NCI-H446 (cell line): Measurements from ENCODE around the gene GALNT10.
A peak's percentile ranks its signal among the peaks of the same experiment; 100 is the strongest.

ENCODE experiments used
- DNase-seq, 2 experiments: peaks; one replicate each; lab custom pipeline; 2025; lab: John Stamatoyannopoulos, UW

GALNT10 gene

GRCh38 chr5:154384480-154385235, 194.1 kb downstream of the GALNT10 start:
- no peak for DNase-seq

DNA sequence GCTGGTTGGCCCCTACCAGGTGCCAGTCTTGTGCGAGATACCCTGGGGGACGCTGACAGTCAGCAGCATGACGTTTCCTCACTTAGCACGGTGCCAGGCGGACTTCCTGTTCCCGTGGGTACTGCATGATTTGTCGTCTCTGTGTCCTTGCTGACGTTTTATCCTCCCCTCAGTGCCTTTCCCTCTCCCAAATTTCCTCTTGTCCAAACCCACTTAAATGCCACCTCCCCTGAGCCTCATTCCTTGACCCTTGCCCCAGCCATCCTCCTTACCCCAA, 194.6 kb downstream of the GALNT10 start:
- DNase-seq: no peak

DNA sequence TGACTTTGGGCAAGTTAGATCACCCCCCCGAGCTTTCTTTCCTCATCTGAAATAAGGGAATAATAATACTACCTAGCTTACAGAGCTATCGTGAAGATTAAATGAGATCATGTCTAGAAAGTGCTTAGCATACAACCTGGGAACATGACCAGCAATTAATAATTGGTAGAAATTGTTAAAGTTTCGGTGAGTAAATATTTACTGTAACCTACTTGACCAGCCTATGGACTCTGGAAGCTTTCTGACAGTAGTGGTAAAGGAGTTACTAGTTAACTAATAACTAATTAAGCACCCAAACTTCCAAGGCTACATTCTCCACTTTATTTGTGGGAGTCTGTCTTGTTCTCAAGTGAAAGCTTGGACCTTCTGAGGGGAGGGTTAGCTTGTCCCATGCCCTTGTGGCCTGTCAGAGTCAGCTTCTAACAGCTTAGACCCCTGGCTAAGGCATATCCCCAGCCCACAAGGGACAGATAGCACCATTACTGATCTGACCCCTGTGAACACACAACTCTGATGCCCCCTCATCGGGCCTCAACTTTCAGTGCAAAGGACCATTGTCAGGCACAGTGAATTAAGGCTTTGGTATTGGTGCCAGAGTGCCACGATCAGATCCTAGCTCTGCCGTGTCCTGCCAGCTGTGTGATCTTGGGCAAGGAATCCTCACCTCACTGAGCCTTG, 196.6 kb downstream of the GALNT10 start:
- DNase-seq: no peak

GRCh38 chr5:154388842-154389241, 198.3 kb downstream of the GALNT10 start:
- no peak for DNase-seq

DNA sequence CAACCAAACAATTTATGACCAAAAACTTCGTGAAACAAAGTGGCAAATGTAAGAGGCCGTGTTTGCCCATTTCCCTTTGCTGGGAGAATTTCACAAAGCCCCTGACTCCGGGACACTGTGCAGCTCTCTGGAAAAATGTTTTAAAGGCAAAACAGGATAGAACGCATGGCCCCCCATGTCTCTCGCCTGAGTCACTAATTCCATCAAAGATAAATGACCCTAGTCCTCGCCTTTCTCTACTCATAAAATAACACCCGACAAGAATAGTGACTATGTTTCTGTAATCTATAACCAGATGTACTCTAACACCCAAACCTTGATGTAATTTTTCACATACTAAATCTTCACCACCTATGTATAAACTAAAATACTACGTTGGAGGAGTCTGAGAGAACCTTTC, 199.6 kb downstream of the GALNT10 start:
- DNase-seq: no peak

- no peak for DNase-seq
Measured at GRCh38 chr5:154390746-154391359, 200.3 kb downstream of the GALNT10 start.

DNA sequence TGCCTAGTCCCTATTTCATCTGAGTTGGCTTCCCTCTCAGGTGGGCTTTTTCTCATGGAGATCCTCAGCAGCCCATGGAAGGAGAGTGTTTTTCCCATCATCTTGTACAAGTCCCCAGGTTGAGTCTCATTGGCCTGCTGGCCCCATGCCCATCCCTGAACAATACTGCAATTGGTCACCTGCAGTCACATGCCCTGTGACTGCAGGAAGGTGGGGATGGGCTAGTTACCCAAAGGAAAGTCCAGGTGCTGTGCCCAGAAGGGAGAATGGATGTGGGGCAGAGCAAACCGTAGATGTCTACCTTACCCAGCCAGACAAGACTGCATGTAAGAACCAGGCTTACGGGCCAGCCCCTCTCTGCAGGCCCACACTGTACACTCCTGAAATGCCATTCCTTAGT, 201.3 kb downstream of the GALNT10 start:
- no peak for DNase-seq

DNA sequence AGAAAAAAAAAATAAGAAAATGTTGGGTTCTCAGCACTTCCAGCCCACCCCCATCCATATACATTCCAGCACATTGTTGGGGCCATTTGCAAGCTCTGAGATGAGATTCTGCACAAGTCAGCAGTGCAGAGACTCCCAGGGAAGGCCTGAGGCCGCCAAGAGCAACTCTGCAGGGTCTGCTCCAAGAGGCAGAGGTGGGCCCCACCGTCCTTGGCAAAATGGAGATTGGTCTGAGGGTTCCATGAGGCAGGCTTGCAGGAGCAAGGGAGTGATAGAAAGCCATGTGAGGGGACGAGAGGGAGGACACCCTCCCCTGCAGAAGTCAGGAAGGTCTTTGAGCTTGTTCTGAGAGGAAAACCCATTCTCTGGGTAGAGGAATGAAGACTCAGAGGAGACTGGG, 203.3 kb downstream of the GALNT10 start:
- DNase-seq: no peak

GRCh38 chr5:154394307-154394706, 203.8 kb downstream of the GALNT10 start:
- DNase-seq: peak in 1 of 2 experiments; percentile 26

GRCh38 chr5:154395407-154396106, 205.0 kb downstream of the GALNT10 start:
- DNase-seq: no peak

DNA sequence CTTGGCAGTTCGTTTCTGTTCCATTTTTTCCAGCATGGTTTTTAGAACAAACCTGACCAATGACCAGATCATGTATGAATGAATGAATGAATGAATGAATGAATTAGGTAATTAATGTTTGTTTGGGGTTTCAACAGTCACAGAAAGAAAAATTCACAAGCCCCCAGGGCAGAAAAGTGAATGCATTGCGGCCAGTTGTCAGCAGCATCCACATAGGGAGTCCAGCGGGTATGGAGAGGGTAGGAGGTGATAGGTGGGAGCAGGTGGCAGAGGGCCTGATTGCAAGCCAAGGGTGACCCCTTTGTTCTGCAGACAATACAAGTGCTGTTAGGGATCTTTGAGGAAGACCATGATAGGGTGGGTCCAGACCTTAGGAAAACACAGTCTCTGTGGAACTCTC, 205.6 kb downstream of the GALNT10 start:
- no peak for DNase-seq

- no peak for DNase-seq
Measured at GRCh38 chr5:154397652-154398406, 207.3 kb downstream of the GALNT10 start.

- DNase-seq: no peak
Measured at GRCh38 chr5:154400678-154401077, 210.1 kb downstream of the GALNT10 start.

- no peak for DNase-seq
Measured at GRCh38 chr5:154401355-154401754, 210.8 kb downstream of the GALNT10 start.

DNA sequence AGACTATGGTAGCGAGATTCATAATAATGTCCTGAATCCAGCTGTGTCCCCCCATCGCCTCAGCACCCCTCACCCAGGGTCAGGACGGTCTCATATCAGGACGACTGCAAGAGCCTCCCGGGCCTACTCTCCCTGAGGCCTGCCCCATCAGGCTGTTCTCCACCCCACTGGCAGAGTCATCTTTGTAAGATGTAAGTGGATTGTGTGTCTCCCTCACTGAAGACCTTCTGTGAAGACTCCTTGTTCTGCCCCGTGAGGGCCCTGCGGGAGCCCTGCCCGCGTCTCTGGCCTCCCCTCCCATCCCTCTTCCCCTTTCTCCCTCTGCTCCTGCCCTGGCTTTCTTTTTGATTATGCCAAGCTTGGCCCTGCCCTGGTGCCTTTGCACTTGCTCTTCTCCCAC, 211.4 kb downstream of the GALNT10 start:
- no peak for DNase-seq

DNA sequence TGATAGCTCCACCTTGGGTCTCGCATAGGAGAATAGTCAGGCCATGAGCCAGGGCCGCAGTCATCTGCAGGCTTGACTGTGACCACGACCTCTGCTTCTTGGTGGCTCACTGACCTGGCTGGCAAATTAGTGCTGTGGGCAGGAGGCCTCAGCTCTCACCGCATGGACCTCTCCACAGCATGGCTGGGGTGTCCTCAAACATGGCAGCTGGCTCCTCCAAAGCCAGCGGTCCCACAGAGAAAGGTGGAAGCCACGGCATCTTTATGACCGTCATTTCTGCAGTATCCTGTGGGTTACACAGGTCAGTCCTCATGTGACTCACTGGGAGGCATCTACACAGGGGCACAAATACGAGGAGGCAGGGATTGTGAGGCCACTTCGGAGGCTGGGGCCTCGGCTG, 212.1 kb downstream of the GALNT10 start:
- DNase-seq: no peak

DNA sequence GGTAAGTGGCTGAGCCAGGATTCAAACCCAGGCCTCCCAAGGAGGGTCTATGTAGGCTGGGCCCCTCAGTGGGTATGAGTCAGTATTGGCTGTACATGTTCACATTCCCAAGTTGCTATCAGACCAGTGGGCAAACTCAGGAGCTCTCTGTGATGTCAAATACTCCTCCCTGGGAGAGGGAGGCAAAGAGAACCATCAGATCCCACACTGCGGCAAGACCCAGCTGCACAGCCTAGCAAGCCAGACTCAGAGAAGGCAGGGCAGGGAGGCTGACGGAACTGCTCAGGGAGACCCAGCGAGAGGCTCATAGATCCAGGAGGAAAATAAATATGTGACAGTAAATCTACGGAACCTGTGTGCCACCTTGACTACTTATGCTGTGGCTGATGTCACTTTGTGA, 212.7 kb downstream of the GALNT10 start:
- DNase-seq: no peak

DNA sequence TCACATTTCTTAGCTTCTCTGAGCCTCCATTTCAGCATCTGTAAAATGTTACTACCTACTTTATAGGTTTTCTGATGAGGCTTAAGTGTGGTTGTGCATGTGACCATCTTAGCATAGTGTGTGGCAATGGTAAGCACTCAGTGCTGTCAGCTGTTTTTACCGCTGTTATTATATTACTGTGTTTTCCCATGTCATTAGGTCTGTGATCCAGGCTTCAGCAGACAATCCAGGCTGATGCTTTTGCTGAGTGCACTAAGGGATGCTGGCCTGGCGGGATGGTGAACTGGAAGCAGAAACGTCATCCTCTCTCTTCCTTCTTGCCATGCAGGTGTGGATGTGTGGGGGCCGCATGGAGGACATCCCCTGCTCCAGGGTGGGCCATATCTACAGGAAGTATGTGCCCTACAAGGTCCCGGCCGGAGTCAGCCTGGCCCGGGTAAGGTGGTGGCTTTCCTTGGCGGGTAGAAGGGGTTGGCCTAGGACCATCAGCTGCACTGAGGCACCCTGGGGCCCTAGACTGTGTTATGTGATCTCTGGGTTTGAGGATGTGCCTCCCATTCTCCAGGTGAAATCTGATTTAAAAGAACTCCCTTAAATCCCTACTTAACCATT, 213.3 kb downstream of the GALNT10 start:
- DNase-seq: no peak

DNA sequence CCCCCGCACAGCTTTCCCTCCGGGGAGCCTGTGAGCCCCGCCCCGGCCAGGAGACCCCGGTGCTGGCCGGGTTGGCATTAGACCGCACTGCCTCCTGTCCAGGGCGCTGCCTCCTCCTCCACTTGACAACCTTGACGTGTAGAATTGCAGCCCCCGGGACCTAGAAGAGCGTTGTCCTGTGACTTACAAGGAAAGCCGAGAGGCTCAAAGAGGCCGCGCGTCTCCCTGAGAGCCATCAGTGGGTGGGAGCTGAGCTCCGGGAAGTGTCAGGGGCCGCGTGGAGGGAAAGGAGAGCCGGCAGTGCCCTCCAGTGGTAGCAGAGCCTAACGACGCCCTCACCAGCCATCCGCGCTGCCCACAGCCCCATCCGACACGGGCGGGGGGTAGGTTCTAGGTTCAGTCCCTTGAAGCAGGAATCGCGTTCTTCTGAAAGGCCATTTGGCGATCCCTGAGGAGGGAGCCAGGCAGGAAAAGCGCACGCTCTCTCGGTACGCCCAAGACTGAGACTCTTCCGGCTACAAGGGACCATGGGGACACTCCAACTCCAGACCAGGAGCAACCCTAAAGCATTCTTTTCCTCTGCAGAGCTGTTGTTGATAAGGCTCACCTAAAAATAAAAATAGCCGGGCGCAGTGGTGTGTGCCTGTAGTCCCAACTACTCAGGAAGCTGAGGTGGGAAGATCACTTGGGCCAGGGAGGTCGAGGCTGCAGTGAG, 214.7 kb downstream of the GALNT10 start:
- DNase-seq: peak; percentile 51 to 75

DNA sequence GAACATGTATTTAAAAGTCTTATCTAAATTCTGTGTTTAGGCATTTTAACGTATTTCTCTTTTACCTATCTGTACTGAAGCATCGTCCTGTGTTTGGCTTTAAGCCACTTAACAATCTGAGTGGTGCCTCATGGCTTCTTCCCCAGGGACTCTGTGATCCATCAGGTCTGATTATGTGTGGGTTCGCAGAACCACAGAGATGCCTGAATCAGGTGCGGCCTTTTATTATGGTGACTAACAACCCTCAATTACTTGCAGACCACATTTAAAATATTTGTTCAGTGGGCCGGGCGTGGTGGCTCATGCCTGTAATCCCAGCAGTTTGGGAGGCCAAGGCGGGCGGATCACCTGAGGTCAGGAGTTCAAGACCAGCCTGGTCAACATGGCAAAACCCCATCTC, 215.7 kb downstream of the GALNT10 start:
- no peak for DNase-seq

DNA sequence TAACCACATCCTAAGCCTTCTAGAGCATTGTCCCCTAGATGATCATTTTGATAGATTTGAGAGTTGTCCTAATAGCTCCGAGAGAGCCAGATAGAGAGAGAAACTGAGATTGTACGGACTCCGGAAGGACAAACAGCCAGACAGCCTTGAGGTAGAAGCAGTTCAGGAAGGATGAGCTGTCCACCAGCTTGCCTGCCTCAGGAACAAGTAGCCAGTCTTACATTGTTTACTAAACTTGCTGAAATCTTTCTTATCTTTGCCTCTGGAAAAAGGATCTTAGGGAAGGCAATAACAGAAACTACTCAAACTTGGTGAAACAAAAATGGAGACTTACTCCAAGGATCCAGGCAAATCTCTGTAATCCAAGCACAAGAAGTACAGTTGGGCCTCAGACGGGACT, 216.3 kb downstream of the GALNT10 start:
- DNase-seq: no peak
